ENCODE data around the gene LRRN4. TPM values are rescaled to one million over a fixed set of nuclear protein-coding genes. Genes with fewer than 3 reads are reported as not detected.

The LRRN4 gene
- total RNA-seq, 2 donors from 2014 or later: 1.6 to 7.6 TPM

DNA sequence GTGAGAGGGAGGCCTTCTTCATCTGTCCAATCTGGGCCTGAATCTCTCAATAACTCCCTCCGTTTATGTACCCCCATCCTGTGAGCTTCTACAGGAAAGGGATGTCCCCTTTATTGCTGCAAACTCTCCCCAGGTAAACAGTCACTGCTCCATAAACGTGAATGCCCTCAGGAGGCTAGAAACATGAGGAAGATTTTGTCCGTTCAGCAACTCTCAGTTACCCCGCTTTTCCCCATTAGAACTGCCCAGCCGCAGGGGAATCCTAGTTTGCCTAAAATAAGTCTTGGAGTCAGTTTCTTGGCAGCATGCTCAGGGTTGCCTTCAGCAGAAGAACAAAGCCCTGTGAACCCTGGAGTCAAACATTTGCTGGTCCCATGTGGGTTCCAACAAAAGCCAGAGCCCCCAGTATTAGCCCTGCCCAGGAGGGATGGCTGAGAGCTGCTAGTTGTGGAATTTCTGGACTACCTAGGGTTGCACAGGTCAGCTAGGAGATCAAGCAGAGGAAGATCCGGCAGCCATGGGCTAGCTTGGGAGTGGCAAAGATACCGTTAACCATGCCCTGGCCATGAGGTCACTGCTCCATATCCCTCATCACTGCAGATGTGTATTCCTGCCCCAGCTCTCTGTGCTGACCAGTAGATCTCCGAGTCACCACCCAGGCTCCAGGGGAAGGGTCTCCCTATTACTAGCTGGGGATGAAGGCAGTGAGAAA is 640 bp downstream of the LRRN4 start:
- no peak for TF ChIP-seq CTCF (conservative IDR thresholded peaks at IDR 0.05)
- Histone ChIP-seq H3K36me3 (ENCODE audit: control insufficient read depth, insufficient read depth, low read length) (no peaks in the 10 kb centered on the region), H3K4me3 (ENCODE audit: low read length) (peak overlapping the region; percentile 10), H3K27ac (ENCODE audit: low read depth, low read length) (no peak overlapping the region), H3K9ac (ENCODE audit: extremely low read depth, low read length, poor library complexity, severe bottlenecking) (no peak overlapping the region), H3K27me3 (ENCODE audit: control insufficient read depth, insufficient read depth, low read length, poor library complexity, severe bottlenecking) (peaks cover 38% of the 10 kb centered on the region), H3K4me1 (ENCODE audit: control insufficient read depth, insufficient read depth, low read length) (peaks cover 14% of the 10 kb centered on the region), H3K9me3 (ENCODE audit: control insufficient read depth, low read length) (no peaks in the 10 kb centered on the region)
- Mint-ChIP-seq H3K36me3 (ENCODE audit: low read depth) (peaks cover 6% of the 10 kb centered on the region), H3K4me1 (peaks cover 30% of the 10 kb centered on the region), H3K27me3 (ENCODE audit: insufficient read depth) (peaks cover 56% of the 10 kb centered on the region), H3K4me3 (peak overlapping the region; percentile 55), H3K9me3 (no peaks in the 10 kb centered on the region), H3K27ac (no peak overlapping the region)
- 75 to 81% methylated on average over 6 to 8 of the region's 8 CpGs for WGBS, 2 experiments (ENCODE audit: insufficient coverage in 1 of 2, insufficient read length in 1 of 2)
- DNase-seq: no peak

DNA sequence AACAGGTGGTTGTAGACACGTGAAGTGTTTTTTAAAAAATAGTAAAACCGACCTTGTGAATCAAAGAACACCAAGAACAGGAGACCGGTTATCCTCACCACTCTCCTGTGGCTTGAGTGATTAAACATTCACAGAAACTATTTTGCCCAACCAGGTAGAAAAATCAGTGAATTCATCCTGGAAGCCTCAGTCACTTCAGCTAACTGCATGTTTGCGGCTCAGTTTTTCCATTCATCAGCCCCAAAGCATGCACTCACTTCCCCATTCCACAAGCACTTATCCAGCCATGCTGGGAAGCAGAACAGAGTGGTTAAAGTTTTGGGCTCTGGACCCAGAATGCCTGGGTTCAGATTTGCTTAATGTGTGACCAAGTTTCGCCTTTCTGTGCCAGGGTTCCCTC is 2.4 kb downstream of the LRRN4 start:
- Histone ChIP-seq H3K4me1 (ENCODE audit: control insufficient read depth, insufficient read depth, low read length) (peaks cover 7% of the 10 kb centered on the region), H3K9me3 (ENCODE audit: control insufficient read depth, low read length) (no peaks in the 10 kb centered on the region), H3K9ac (ENCODE audit: extremely low read depth, low read length, poor library complexity, severe bottlenecking) (peak overlapping the region; percentile 40), H3K27ac (ENCODE audit: low read depth, low read length) (no peak overlapping the region), H3K36me3 (ENCODE audit: control insufficient read depth, insufficient read depth, low read length) (no peaks in the 10 kb centered on the region), H3K4me3 (ENCODE audit: low read length) (peak overlapping the region; percentile 80), H3K27me3 (ENCODE audit: control insufficient read depth, insufficient read depth, low read length, poor library complexity, severe bottlenecking) (peaks cover 38% of the 10 kb centered on the region)
- Mint-ChIP-seq H3K4me1 (peaks cover 24% of the 10 kb centered on the region), H3K36me3 (ENCODE audit: low read depth) (peaks cover 6% of the 10 kb centered on the region), H3K4me3 (peak overlapping the region; percentile 55), H3K9me3 (no peaks in the 10 kb centered on the region), H3K27ac (no peak overlapping the region), H3K27me3 (ENCODE audit: insufficient read depth) (peaks cover 60% of the 10 kb centered on the region)
- DNase-seq: no peak
- WGBS, 2 experiments (ENCODE audit: insufficient coverage in 1 of 2, insufficient read length in 1 of 2): 80 to 83% methylated on average over 4 to 5 of the region's 5 CpGs
- TF ChIP-seq CTCF (conservative IDR thresholded peaks at IDR 0.05): no peak

GRCh38 chr20:6048391-6048790 is 5.5 kb downstream of the LRRN4 start:
- H3K27me3 ChIP-seq (ENCODE audit: control insufficient read depth, insufficient read depth, low read length, poor library complexity, severe bottlenecking): peaks cover 35% of the 10 kb centered on the region
- H3K9me3 Mint-ChIP-seq: no peaks in the 10 kb centered on the region
- H3K9ac ChIP-seq (ENCODE audit: extremely low read depth, low read length, poor library complexity, severe bottlenecking): no peak overlapping the region
- no peak for TF ChIP-seq CTCF (conservative IDR thresholded peaks at IDR 0.05)
- no peak overlapping the region for H3K27ac ChIP-seq (ENCODE audit: low read depth, low read length)
- H3K9me3 ChIP-seq (ENCODE audit: control insufficient read depth, low read length): no peaks in the 10 kb centered on the region
- H3K4me1 ChIP-seq (ENCODE audit: control insufficient read depth, insufficient read depth, low read length): no peaks in the 10 kb centered on the region
- 89 to 100% methylated on average over 2 to 3 of the region's 3 CpGs for WGBS, 2 experiments (ENCODE audit: insufficient coverage in 1 of 2, insufficient read length in 1 of 2)
- H3K36me3 ChIP-seq (ENCODE audit: control insufficient read depth, insufficient read depth, low read length): no peaks in the 10 kb centered on the region
- DNase-seq: no peak
- H3K4me1 Mint-ChIP-seq: peaks cover 5% of the 10 kb centered on the region
- no peak overlapping the region for H3K4me3 ChIP-seq (ENCODE audit: low read length)
- no peak overlapping the region for H3K27ac Mint-ChIP-seq
- H3K27me3 Mint-ChIP-seq (ENCODE audit: insufficient read depth): peaks cover 51% of the 10 kb centered on the region
- peaks cover 6% of the 10 kb centered on the region for H3K36me3 Mint-ChIP-seq (ENCODE audit: low read depth)
- H3K4me3 Mint-ChIP-seq: no peak overlapping the region
